GM12878 (cell line): ENCODE results near the gene TNRC18. TPM values are rescaled to one million over a fixed set of nuclear protein-coding genes. Genes with fewer than 3 reads are reported as not detected.

Experiments used
- ATF7 ChIP-seq: fragments of 450-650 bp; IDR thresholded peaks from 2 replicates; pipeline ENCODE4 v1.6.1; 2016; ENCODE audit warnings: low read depth, mild to moderate bottlenecking
- BCL3 ChIP-seq: IDR thresholded peaks from 2 replicates; pipeline ENCODE4 v1.6.1; 2011; ENCODE audit warnings: borderline replicate concordance, low read depth, mild to moderate bottlenecking, moderate library complexity, low read length; ENCODE audit not compliant: insufficient read depth, poor library complexity, severe bottlenecking
- BMI1 ChIP-seq: fragments of 450-650 bp; IDR thresholded peaks from 2 replicates; pipeline ENCODE4 v1.6.1; 2016; ENCODE audit warnings: mild to moderate bottlenecking, moderate library complexity, borderline replicate concordance
- CEBPZ ChIP-seq: fragments of 150-350 bp; IDR thresholded peaks from 2 replicates; pipeline ENCODE4 v1.6.1; 2016; ENCODE audit warnings: low read depth, low read length
- CTCF ChIP-seq, 3 experiments: IDR thresholded peaks in 2 of 3; conservative IDR thresholded peaks in 1 of 3; 2 replicates each; pipeline ENCODE4 v1.5.1; 2011; ENCODE audit warnings: low read depth in 3 of 3, low read length in 3 of 3, mild to moderate bottlenecking in 3 of 3, control low read depth in 2 of 3, moderate library complexity in 2 of 3, inconsistent platforms in 1 of 3, mixed read lengths in 1 of 3; ENCODE audit not compliant: control insufficient read depth in 2 of 3, insufficient read depth in 1 of 3; ENCODE audit errors: extremely low read depth in 1 of 3
- EGR1 ChIP-seq, 2 experiments: IDR thresholded peaks; 1 replicate in 1 of 2; 2 replicates in 1 of 2; pipeline ENCODE4 v1.6.1; 2011 to 2012; ENCODE audit warnings: low read depth in 2 of 2, low read length in 2 of 2, borderline replicate concordance in 1 of 2, mild to moderate bottlenecking in 1 of 2, moderate library complexity in 1 of 2
- HCFC1 ChIP-seq: fragments of 150-350 bp; IDR thresholded peaks from 2 replicates; pipeline ENCODE4 v1.6.1; 2014; ENCODE audit warnings: low read length
- HDAC2 ChIP-seq: fragments of 200-600 bp; sonication (generic); IDR thresholded peaks from 2 replicates; pipeline ENCODE4 v1.6.1; 2017
- KLF5 ChIP-seq: fragments of 450-650 bp; IDR thresholded peaks from 2 replicates; pipeline ENCODE4 v1.6.1; 2014; ENCODE audit warnings: mild to moderate bottlenecking; ENCODE audit not compliant: partially characterized antibody
- MEF2B ChIP-seq: fragments of 450-650 bp; IDR thresholded peaks from 2 replicates; pipeline ENCODE4 v1.6.1; 2018; ENCODE audit warnings: mild to moderate bottlenecking, moderate library complexity; ENCODE audit not compliant: partially characterized antibody, poor library complexity, severe bottlenecking
- MLLT1 ChIP-seq: fragments of 450-650 bp; IDR thresholded peaks from 2 replicates; pipeline ENCODE4 v1.6.1; 2016; ENCODE audit warnings: mild to moderate bottlenecking
- NR2F1 ChIP-seq: fragments of 450-650 bp; conservative IDR thresholded peaks from 2 replicates; pipeline ENCODE4 v1.6.1; 2017; ENCODE audit warnings: mild to moderate bottlenecking
- PAX8 ChIP-seq: fragments of 450-650 bp; IDR thresholded peaks from 2 replicates; pipeline ENCODE4 v1.6.1; 2017; ENCODE audit warnings: mild to moderate bottlenecking, moderate library complexity
- POLR2AphosphoS5 ChIP-seq: IDR thresholded peaks from 2 replicates; pipeline ENCODE4 v1.6.1; 2011; ENCODE audit warnings: mild to moderate bottlenecking, low read length, inconsistent platforms
- SREBF2 ChIP-seq: IDR thresholded peaks from 2 replicates; pipeline ENCODE4 v1.6.1; 2012; ENCODE audit warnings: mild to moderate bottlenecking, low read length
- USF2 ChIP-seq: IDR thresholded peaks from 2 replicates; pipeline ENCODE4 v1.6.1; 2011; ENCODE audit warnings: low read depth, low read length, improper control_type of control experiment, borderline replicate concordance
- ZNF24 ChIP-seq: fragments of 450-650 bp; IDR thresholded peaks from 2 replicates; pipeline ENCODE4 v1.6.1; 2017; ENCODE audit warnings: antibody characterized with exemption, mild to moderate bottlenecking
- ZSCAN29 ChIP-seq: fragments of 450-650 bp; IDR thresholded peaks from 2 replicates; pipeline ENCODE4 v1.6.1; 2017; ENCODE audit warnings: mild to moderate bottlenecking, moderate library complexity
- ZZZ3 ChIP-seq: IDR thresholded peaks from 2 replicates; pipeline ENCODE4 v1.6.1; 2011; ENCODE audit warnings: low read depth; ENCODE audit not compliant: control insufficient read depth, insufficient read length
- polyA plus RNA-seq, 11 experiments: library from polyadenylated mRNA; depleted of rRNA in 4 of 11; unstranded in 6 of 11; stranded (reverse) in 5 of 11; fragments of >200 nt; fragmentation: Nextera tagmentation in 4 of 11; fragmentation: Illumina TruSeq in 1 of 11; extraction: Ambion mirVana in 4 of 11; extraction: Trizol in 1 of 11; gene quantifications; 1 replicate in 1 of 11; 2 replicates in 10 of 11; pipeline versions ENCODE4 v1.2.1 to v1.2.3, GENCODE V29; 2011 to 2016; ENCODE audit warnings: inconsistent platforms in 2 of 11, missing spikeins in 2 of 11, low read depth in 1 of 11
- total RNA-seq, 4 experiments: library from RNA; depleted of rRNA in 3 of 4; stranded (reverse); fragments of >200 nt in 3 of 4; fragmentation: Illumina TruSeq in 1 of 4; extraction: Trizol in 1 of 4; gene quantifications; 2 replicates each; pipeline versions ENCODE4 v1.2.1 to v1.2.3, GENCODE V29; 2013 to 2021

The TNRC18 gene
- total and polyA plus RNA-seq, 10 of the 15 experiments (the other 5 are each of a cell fraction or from before 2014, with no cell fraction given): 0.02 to 31.7 (median 5.4) TPM

- TF ChIP-seq CTCF (IDR thresholded peaks at IDR 0.05 in 2 of 3, conservative IDR thresholded peaks at IDR 0.05 in 1 of 3; ENCODE audit: control insufficient read depth in 2 of 3, extremely low read depth in 1 of 3, insufficient read depth in 1 of 3, low read depth in 3 of 3, low read length in 3 of 3) (no peak), KLF5 (no peak), HCFC1 (no peak), ZSCAN29 (no peak), CEBPZ (no peak), NR2F1 (peak; percentile 67; the same call in 1 of the 2 replicates), ZNF24 (0 out of 2 replicates have a peak, but pooled peaks have one; percentile 25), MEF2B (no peak), POLR2AphosphoS5 (no peak), MLLT1 (no peak), USF2 (no peak), BMI1 (0 out of 2 replicates have a peak, but pooled peaks have one; percentile 22), BCL3 (no peak), ZZZ3 (no peak), PAX8 (no peak), HDAC2 (no peak), EGR1 (IDR thresholded peaks at IDR 0.05; ENCODE audit: borderline replicate concordance in 1 of 2, low read depth in 2 of 2, low read length in 2 of 2) (no peak), ATF7 (no peak), SREBF2 (no peak)
Observed at GRCh38 chr7:5435291-5436002, 11.8 kb upstream of the TNRC18 start (continued).
